Measurements from ENCODE around the gene PRKCQ. TPM values are rescaled to one million over a fixed set of nuclear protein-coding genes. Genes with fewer than 3 reads are reported as not detected.

PRKCQ gene
- total and polyA plus RNA-seq, 2 of the 8 experiments (the other 6 are each of a cell fraction or from before 2014, with no cell fraction given), result 9.1 to 22.6 TPM

DNA sequence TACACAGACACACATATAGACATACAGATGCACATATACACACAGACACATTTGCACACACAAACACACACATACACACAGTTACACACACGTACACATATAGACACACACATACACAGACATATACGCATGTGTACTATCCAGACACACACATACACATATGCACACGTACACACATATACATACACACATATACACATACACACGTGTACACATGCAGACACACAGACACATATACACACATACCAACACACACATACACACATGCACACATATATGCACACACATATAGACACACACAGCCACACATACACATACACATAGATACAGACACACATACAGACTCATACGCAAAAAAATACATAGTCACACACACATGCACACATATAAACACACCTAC lies 193.1 kb downstream of the PRKCQ start:
- H2AFZ ChIP-seq (ENCODE audit: low read length), result no peak overlapping the region
- H3K23me2 ChIP-seq (ENCODE audit: low read depth, low read length), result no peaks in the 10 kb centered on the region; the same call in 1 of the 2 replicates
- no peak overlapping the region for H4K5ac ChIP-seq (ENCODE audit: insufficient read length, low read depth, low read length)
- no peak overlapping the region for H4K8ac ChIP-seq (ENCODE audit: extremely low read depth, insufficient read depth, low read length)
- peaks cover 0 to 2% of the 10 kb centered on the region in 2 experiments for H4K20me1 ChIP-seq (replicated peaks in 1 of 2; ENCODE audit: control insufficient read depth in 1 of 2, insufficient read depth in 2 of 2, low read length in 2 of 2)
- H2BK15ac ChIP-seq (ENCODE audit: low read length), result no peak overlapping the region
- H2BK20ac ChIP-seq (ENCODE audit: low read length), result no peak overlapping the region; the same call in 1 of the 2 replicates
- H3K4me3 ChIP-seq (ENCODE audit: extremely low read depth in 1 of 4, insufficient read depth in 2 of 4, low read depth in 3 of 4, low read length in 4 of 4), result no peak overlapping the region
- POLR2A ChIA-PET (ENCODE audit: partially characterized antibody), result no interaction called here
- TF ChIP-seq KDM4A (IDR thresholded peaks at IDR 0.05; ENCODE audit: low read depth, low read length, severe bottlenecking), result no peak
- no peak for TF ChIP-seq RNF2 (IDR thresholded peaks at IDR 0.05; ENCODE audit: borderline replicate concordance, low read depth, low read length, missing control alignments, poor library complexity, severe bottlenecking)
- TF ChIP-seq YY1 (IDR thresholded peaks at IDR 0.05; ENCODE audit: low read depth, low read length), result no peak
- TF ChIP-seq EGR1 (IDR thresholded peaks at IDR 0.05; ENCODE audit: borderline replicate concordance, low read depth, low read length), result no peak
- WGBS, 2 experiments (ENCODE audit: extremely low coverage in 1 of 2, insufficient coverage in 1 of 2, insufficient read length in 1 of 2, insufficient replicate concordance in 2 of 2, low coverage in 1 of 2, low lambda C conversion rate in 2 of 2, missing lambda C conversion rate in 1 of 2), result 92% methylated on average over 5 of the region's 5 CpGs; no CpG with 5 or more reads in 1 of the 2 experiments
- no peak for DNase-seq (ENCODE audit: low read depth in 1 of 2, low spot score in 2 of 2)
- H3K27ac ChIP-seq (ENCODE audit: low read depth, low read length), result no peak overlapping the region
- H3K18ac ChIP-seq (ENCODE audit: extremely low read depth, low read length), result no peak overlapping the region
- no peak overlapping the region for H2BK12ac ChIP-seq (ENCODE audit: low read depth, low read length)
- H2AK5ac ChIP-seq (ENCODE audit: low read depth, low read length), result no peak overlapping the region
- H3K27me3 ChIP-seq (replicated peaks in 1 of 4; ENCODE audit: control insufficient read depth in 3 of 4, extremely low read depth in 1 of 4, insufficient read depth in 3 of 4, low read length in 3 of 4), result no peaks in the 10 kb centered on the region
- H3K56ac ChIP-seq (replicated peaks; ENCODE audit: insufficient read length, low read depth, low read length), result no peak overlapping the region
- H3K4ac ChIP-seq (replicated peaks; ENCODE audit: insufficient read length, low read depth, low read length), result no peak overlapping the region
- no peaks in the 10 kb centered on the region for H3K36me3 ChIP-seq (ENCODE audit: control insufficient read depth in 2 of 4, insufficient read depth in 4 of 4, low read length in 3 of 4)
- H3K9ac ChIP-seq (replicated peaks in 1 of 4; ENCODE audit: extremely low read depth in 1 of 4, low read depth in 3 of 4, low read length in 3 of 4), result no peak overlapping the region
- H2BK5ac ChIP-seq (ENCODE audit: low read depth, low read length), result no peak overlapping the region; the same call in 1 of the 2 replicates
- no peak overlapping the region for H3K23ac ChIP-seq (ENCODE audit: insufficient read length)
- H3K4me2 ChIP-seq (ENCODE audit: insufficient read depth in 1 of 2, low read depth in 2 of 2, low read length in 2 of 2), result no peak overlapping the region
- peaks cover 4 to 10% of the 10 kb centered on the region in 2 experiments; a peak in 2 of 4 replicates for H3K9me3 ChIP-seq (ENCODE audit: insufficient read depth in 2 of 2, low read depth in 1 of 2, low read length in 1 of 2)
- H3K79me2 ChIP-seq (ENCODE audit: control insufficient read depth in 1 of 2, insufficient read depth in 2 of 2, low read length in 2 of 2), result no peaks in the 10 kb centered on the region; a peak in 1 of 4 replicates
- no peaks in the 10 kb centered on the region for H3K4me1 ChIP-seq (replicated peaks in 1 of 4; ENCODE audit: control insufficient read depth in 3 of 4, insufficient read depth in 4 of 4, low read length in 3 of 4)
- H2BK120ac ChIP-seq (replicated peaks; ENCODE audit: low read depth, low read length), result no peak overlapping the region
- H4K91ac ChIP-seq (replicated peaks; ENCODE audit: insufficient read length, low read length), result no peak overlapping the region
- no peak overlapping the region for H3K14ac ChIP-seq (ENCODE audit: insufficient read length)
- FAIRE-seq, result no peak
- H3K79me1 ChIP-seq (ENCODE audit: low read depth, low read length), result no peaks in the 10 kb centered on the region
- CTCF ChIA-PET (ENCODE audit: partially characterized antibody), result no interaction called here
